Measurements from ENCODE around the gene TFAP2C. TPM values are rescaled to one million over a fixed set of nuclear protein-coding genes. Genes with fewer than 3 reads are reported as not detected.
"Not testable (repeated sequence)": the region's sequence is repeated elsewhere in the genome, so short reads cannot be mapped to it uniquely, and the experiment has no call there.

The TFAP2C gene
- total RNA-seq, 1 experiment from 2014 or later, result not detected

- DNase-seq (ENCODE audit: low read depth), result no peak
These were observed 12.4 kb upstream of the TFAP2C start for GRCh38 chr20:56616716-56617115.

DNA sequence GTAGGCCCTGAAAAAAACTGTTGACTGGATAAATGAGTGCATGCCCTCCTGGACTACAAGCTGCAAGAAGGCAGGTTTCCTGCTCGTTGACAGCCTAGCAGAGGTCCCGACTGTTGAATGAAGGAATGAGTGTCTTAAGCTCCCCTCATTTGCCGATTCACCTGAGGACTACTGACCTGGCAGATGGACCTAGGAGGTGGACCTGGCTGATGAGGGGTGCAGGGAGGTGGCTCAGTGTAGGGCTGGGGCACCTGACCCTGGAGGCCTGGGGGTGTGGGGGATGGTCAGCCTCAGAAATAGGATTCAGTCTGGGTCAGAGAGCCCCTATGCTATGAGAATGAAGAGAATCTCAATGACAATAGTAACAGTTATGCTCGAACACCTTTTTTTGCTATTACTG is 11.6 kb upstream of the TFAP2C start:
- DNase-seq (ENCODE audit: low read depth), result no peak

DNA sequence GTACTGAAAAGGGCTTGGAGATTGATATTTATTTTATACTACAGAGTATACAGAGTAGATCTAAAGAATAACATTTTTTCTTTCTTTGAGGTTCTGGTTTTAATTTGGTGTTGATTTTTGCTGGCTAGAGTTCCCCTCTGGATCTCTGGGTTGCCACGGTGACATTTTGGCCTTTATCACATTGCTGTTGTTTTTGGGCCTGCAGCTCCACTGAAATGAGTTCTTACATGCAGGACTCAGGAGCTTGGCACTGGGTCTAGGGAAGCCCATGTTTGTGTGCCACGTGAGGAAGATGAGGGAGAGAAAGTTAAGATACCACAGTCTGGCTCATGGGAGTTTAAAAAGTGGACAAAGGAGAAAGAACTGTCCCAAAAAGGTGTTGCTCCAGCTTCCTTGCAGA is 7.4 kb upstream of the TFAP2C start:
- no peak for DNase-seq (ENCODE audit: low read depth)

- DNase-seq (ENCODE audit: low read depth), result not testable (repeated sequence)
These were observed 5.2 kb upstream of the TFAP2C start for GRCh38 chr20:56623930-56624329.

GRCh38 chr20:56624786-56625681 is 4.1 kb upstream of the TFAP2C start:
- no peak for DNase-seq (ENCODE audit: low read depth)

DNA sequence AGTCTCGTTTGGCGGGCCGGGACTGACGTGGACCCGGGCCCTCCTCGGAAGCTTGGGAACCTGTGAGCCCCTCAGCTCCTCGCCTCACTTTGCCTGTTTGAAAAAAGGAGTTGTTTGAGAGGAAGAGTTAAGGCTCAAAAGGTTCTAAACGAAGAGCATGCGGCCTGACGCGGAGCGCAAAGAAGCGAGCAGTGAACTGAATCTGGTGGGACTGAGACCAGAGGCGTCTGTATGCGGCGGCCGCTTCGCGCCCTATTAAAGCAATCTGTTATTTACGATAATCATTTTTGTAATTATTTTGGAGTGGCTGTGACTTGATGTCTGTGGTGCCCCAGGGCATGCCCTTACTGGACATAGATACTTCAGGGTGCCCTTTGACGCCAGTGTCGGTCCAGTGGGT is 3.3 kb upstream of the TFAP2C start:
- no peak for DNase-seq (ENCODE audit: low read depth)

- DNase-seq (ENCODE audit: low read depth), result no peak
These were observed 2.6 kb upstream of the TFAP2C start for GRCh38 chr20:56626367-56627121.

DNA sequence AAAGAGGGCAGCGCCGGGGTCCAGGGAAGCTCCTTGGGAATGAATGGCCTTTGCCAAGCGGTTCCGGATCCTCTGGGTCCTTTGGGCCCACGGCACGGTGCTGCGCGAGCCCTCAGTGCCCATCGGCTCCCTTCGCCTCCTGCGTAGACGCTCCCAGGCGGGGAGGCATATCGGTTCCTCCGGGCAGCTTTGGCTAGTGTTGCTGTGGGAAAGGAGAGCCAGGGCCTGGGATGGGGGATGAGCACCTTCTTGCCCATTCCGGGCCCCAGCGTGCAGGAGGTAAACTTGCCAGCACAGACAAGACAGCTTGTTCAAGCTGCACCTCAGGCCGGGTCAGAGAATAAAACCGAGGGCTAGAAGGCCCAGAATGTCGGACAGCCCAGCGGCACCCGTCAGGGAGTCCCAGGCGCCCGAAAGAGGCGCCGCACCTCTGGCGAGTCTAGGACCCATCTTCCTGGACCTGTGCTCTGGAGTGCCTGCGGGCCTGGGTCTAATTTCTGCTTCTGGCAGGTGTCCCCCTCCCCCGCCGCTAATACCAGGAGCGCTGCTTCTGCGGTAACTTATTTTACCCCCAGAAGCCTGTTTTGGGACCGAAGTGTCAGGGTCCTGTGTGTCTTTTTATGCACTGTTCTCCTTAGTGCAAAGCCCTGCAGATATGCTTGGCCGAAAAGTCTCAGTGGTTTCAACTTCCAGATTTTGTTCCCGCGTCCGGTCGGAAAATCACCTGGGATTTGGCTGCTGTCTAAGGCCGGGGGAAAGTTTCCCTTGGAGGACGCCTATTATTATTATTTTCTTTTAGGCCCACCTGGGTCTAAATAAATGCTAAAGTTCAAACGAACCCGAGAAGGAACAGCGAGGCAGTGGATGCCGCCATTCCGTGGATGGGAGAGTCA is 1.7 kb upstream of the TFAP2C start:
- no peak for DNase-seq (ENCODE audit: low read depth)

- no peak for DNase-seq (ENCODE audit: low read depth)
These were observed 862 bp upstream of the TFAP2C start for GRCh38 chr20:56628015-56628872.

GRCh38 chr20:56629464-56630085 is 469 bp downstream of the TFAP2C start:
- DNase-seq (ENCODE audit: low read depth), result no peak

DNA sequence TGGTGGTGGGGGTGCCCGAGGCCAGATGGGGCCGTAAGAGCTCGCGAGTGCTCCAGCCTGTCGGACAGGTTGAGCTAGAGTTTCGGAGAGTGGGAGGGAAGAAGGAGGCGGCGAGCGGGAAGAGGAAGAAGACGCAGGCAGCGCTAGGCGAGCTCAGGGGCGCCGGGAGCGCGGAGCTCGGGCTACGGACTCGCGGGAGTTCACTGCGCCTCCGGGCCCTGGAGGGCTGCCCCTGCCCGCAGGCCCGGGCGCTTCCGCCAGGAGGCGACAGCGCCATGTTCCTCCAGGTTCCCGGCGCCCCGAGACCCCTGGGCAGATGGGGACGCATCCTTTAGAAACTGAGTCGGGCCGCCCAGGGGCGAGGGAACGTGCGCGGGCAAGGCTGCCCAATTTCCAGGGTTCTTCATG is 984 bp downstream of the TFAP2C start:
- no peak for DNase-seq (ENCODE audit: low read depth)

DNA sequence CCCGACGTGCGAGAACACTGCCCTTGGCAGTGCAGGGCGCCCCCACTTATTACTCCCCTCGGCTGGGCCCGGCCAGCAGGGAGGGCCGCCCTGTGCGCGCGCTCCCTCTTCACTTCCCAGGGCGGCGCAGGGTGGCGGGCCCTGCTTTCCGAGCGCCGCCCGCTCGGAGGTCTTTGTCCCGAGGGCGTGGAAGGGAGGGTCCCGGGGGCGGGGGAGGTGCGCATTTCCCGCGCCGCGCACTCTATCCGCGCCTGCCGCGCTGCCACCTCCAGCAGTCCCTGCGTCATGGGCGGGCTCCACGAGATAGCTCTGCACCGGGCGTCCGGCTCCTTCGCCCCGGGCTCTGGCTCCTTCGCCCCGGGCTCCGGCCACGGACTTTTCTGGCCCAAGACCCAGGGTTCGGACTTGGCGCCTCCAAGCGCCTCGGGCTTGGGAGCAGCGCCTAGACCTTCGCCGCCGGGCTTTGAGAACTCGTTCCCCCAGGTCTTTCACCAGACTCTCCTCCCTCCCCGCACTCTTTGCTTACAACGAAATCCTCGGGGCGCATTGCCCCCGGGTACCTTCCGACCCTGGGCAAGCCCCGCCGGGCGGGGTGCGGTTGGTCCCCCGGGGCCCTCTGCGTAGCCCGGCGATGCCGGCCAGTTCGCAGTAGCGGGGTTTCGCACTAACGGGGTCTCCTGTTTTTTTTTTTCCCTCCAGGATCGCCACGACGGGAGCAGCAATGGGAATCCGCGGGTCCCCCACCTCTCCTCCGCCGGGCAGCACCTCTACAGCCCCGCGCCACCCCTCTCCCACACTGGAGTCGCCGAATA is 1.6 kb downstream of the TFAP2C start:
- no peak for DNase-seq (ENCODE audit: low read depth)

GRCh38 chr20:56631318-56631989 is 2.3 kb downstream of the TFAP2C start:
- DNase-seq (ENCODE audit: low read depth), result no peak

DNA sequence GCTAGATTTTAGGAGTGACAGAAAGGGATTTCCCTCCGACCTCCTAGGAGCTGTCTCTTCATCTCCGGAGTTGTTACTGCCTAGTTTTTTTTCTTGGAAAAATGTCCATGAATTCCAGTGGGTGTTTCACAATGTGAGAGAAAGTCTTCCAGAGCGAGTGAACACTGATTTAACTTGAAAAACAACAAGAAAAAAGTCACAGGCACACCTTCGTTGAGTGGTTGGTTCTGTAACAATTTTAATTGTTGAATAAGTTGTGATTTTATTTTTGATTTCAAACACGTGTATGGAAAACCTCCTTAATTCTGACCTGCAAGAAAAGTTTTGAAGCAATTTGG is 2.9 kb downstream of the TFAP2C start:
- DNase-seq (ENCODE audit: low read depth), result no peak

DNA sequence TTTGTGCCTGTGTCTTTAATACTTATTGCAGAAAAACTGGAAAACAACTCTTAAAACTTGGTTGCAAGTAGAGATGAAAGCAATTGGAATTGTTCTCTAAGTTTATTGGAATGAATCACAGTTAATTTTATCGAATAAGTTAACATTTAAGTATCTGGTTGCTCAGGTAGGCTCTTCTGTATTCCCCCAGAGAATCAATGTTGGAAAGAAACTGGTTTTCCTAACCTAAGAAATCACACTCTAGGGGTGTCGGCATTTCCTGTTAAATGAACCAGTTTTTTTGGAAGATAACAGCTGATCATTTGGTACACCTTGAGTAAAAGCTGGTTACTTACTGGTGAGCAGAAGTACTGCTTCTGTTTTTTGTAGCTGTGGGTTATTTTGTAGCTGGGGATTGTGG is 5.2 kb downstream of the TFAP2C start:
- DNase-seq (ENCODE audit: low read depth), result no peak

GRCh38 chr20:56634735-56635385 is 5.8 kb downstream of the TFAP2C start:
- DNase-seq (ENCODE audit: low read depth), result no peak

- DNase-seq (ENCODE audit: low read depth), result no peak
These were observed 7.6 kb downstream of the TFAP2C start for GRCh38 chr20:56636716-56637115.

- DNase-seq (ENCODE audit: low read depth), result no peak
These were observed 8.5 kb downstream of the TFAP2C start for GRCh38 chr20:56637576-56637975.

GRCh38 chr20:56646599-56646998 is 17.5 kb downstream of the TFAP2C start:
- DNase-seq (ENCODE audit: low read depth), result no peak
